Keratinocyte (primary cell): ENCODE results near the gene EPB41L4B.

Experiments
- CTCF ChIP-seq, 3 experiments: IDR thresholded peaks in 1 of 3; conservative IDR thresholded peaks in 1 of 3; optimal IDR thresholded peaks in 1 of 3; 2 replicates in 2 of 3; 3 replicates in 1 of 3; pipeline versions ENCODE3 to v1.5.1; 2011; ENCODE audit warnings: low read length in 3 of 3, mild to moderate bottlenecking in 3 of 3, moderate library complexity in 2 of 3, control low read depth in 1 of 3, inconsistent platforms in 1 of 3; ENCODE audit not compliant: insufficient read depth in 2 of 3; ENCODE audit errors: extremely low read depth in 1 of 3
- EZH2 ChIP-seq: IDR thresholded peaks from one replicate; pipeline ENCODE4 v1.6.1; 2012; ENCODE audit warnings: inconsistent platforms, mild to moderate bottlenecking, low read length, moderate library complexity

GRCh38 chr9:109305801-109306200 is 15.1 kb downstream of the EPB41L4B start:
- TF ChIP-seq CTCF (optimal IDR thresholded peaks at IDR 0.05 in 1 of 3, IDR thresholded peaks at IDR 0.05 in 1 of 3, conservative IDR thresholded peaks at IDR 0.05 in 1 of 3; ENCODE audit: extremely low read depth in 1 of 3, insufficient read depth in 2 of 3, low read length in 3 of 3) (no peak), EZH2 (no peak)
